Heart left ventricle (tissue), 13 donors: ENCODE results near the gene CYB5D1.

Experiments used
- POLR2A ChIP-seq, 2 donors: fragments of 450-650 bp; IDR thresholded peaks; one replicate each; pipeline ENCODE4 v1.6.1; 2017; ENCODE audit warnings: antibody characterized with exemption in 2 of 2, mild to moderate bottlenecking in 2 of 2, moderate library complexity in 2 of 2
- TF ChIP-seq, protein P1 (sequence below), 12 donors: fragments of 200-600 bp; sonication (generic) in 4 of 12; IDR thresholded peaks; one replicate each; pipeline versions ENCODE4 v1.5.0 to v1.8.0; 2018 to 2022; ENCODE audit warnings: antibody characterized with exemption in 12 of 12, mild to moderate bottlenecking in 5 of 12
- donor health status: ischemic (EF 13 %, LVEDD 7.1; RV severe dilation, severe dysfunction).
- donor health status: DM: no; HTN: yes; CAD: no.
- donor health status: DM: no; HTN: no; CAD: no.
- donor health status: ischemic (EF 25% LVEDD 6.9; RV normal size, moderate dysfunction).
- donor health status: ischemic (EF 25% LVEDD 5.7; RV mildly dilated, moderate dysfunction).
- donor health status: ischemic (EF 35%, LVEDD 5.7; RV mildly dilated, moderate dysfunction).
- donor health status: nonischemic (EF 11% LVEDD 7.7; RV severe dilation, severe dysfunction).
- donor health status: DM: yes; HTN: yes; CAD: no.
- donor health status: PGD.
- donor health status: ischemic (EF 29% LVEDD 5.4; RV normal size, mild dysfunction).
- donor health status: nonischemic (EF 23%, LVEDD 6.1; RV moderate dilation, normal function).

DNA sequence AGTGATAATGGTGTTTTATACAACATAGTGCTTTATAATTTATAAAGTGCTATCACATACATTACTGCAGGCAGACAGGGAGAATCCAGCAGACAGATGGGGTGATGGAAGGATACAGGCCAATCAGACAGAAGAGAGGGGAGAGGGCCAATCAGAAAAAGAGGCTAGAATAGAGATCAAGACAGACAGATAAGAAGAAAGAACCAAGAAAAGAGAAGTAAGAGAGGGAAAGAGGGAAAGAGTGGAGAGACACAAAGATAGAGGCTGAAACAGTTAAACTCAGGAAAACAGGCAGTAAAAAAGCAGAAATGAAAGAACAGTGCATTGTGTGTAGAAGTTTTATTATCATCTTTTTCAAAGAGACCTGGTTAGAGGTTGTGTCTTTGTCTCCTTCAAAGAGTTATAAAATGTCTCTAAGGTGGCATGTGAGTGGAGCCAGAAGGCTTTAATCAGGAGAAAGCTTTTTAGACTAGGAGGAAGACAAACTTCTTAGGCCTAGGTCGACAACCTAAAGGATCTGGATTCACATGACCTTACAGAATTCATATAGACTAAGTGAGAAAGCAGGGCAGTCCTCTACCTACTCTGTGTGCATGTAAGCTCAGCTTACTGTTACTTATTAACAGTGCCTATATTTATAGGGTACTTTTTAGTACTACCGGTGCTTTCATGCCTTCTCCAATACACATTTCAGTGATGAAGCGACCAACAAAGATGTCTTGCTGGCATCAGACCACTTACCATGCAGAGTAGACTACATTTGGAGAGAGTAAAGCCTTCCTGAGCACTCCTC lies 22.5 kb downstream of the CYB5D1 start:
- TF ChIP-seq POLR2A (IDR thresholded peaks at IDR 0.05) = no peak
- TF ChIP-seq, protein P1, sequence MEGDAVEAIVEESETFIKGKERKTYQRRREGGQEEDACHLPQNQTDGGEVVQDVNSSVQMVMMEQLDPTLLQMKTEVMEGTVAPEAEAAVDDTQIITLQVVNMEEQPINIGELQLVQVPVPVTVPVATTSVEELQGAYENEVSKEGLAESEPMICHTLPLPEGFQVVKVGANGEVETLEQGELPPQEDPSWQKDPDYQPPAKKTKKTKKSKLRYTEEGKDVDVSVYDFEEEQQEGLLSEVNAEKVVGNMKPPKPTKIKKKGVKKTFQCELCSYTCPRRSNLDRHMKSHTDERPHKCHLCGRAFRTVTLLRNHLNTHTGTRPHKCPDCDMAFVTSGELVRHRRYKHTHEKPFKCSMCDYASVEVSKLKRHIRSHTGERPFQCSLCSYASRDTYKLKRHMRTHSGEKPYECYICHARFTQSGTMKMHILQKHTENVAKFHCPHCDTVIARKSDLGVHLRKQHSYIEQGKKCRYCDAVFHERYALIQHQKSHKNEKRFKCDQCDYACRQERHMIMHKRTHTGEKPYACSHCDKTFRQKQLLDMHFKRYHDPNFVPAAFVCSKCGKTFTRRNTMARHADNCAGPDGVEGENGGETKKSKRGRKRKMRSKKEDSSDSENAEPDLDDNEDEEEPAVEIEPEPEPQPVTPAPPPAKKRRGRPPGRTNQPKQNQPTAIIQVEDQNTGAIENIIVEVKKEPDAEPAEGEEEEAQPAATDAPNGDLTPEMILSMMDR (IDR thresholded peaks at IDR 0.05) = no peak
